Measurements from ENCODE around the gene PDCD1.

- TF ChIP-seq CTCF (IDR thresholded peaks at IDR 0.05; ENCODE audit: low read depth, low read length, poor library complexity, severe bottlenecking), result no peak
- no peak for TF ChIP-seq EZH2phosphoT487 (IDR thresholded peaks at IDR 0.05; ENCODE audit: borderline replicate concordance, low read length)
Measured at GRCh38 chr2:241820625-241821384, 37.9 kb downstream of the PDCD1 start.
